K562 (cell line): ENCODE data around the gene ARF1. TPM values are rescaled to one million over a fixed set of nuclear protein-coding genes. Genes with fewer than 3 reads are reported as not detected.

ENCODE experiments used
- AFF1 ChIP-seq, 2 experiments: fragments of 450-650 bp; IDR thresholded peaks; 2 replicates each; pipeline ENCODE4 v1.6.1; 2018; ENCODE audit warnings: mild to moderate bottlenecking in 2 of 2, low read depth in 1 of 2; ENCODE audit not compliant: partially characterized antibody in 2 of 2
- CC2D1A ChIP-seq: fragments of 450-650 bp; IDR thresholded peaks from 2 replicates; pipeline ENCODE4 v1.6.1; 2017; ENCODE audit warnings: mild to moderate bottlenecking
- CREB3L1 ChIP-seq: fragments of 450-650 bp; IDR thresholded peaks from 2 replicates; pipeline ENCODE4 v1.6.1; 2014; ENCODE audit warnings: low read depth, mild to moderate bottlenecking, moderate library complexity, borderline replicate concordance
- FOXA1 ChIP-seq: fragments of 450-650 bp; IDR thresholded peaks from 2 replicates; pipeline ENCODE4 v1.6.1; 2016; ENCODE audit warnings: mild to moderate bottlenecking, borderline replicate concordance
- GATAD2A ChIP-seq: fragments of 450-650 bp; IDR thresholded peaks from 2 replicates; pipeline ENCODE4 v1.6.1; 2017
- KHSRP ChIP-seq: fragments of 450-650 bp; IDR thresholded peaks from 2 replicates; pipeline ENCODE4 v1.6.1; 2017
- NBN ChIP-seq: fragments of 450-650 bp; IDR thresholded peaks from 2 replicates; pipeline ENCODE4 v1.6.1; 2016; ENCODE audit warnings: low read depth, mild to moderate bottlenecking
- NCOA1 ChIP-seq: fragments of 450-650 bp; IDR thresholded peaks from 2 replicates; pipeline ENCODE4 v1.6.1; 2016; ENCODE audit warnings: low read depth
- RBBP5 ChIP-seq: fragments of 200-600 bp; sonication (generic); IDR thresholded peaks from 2 replicates; pipeline ENCODE4 v1.6.1; 2012; ENCODE audit warnings: borderline replicate concordance, mild to moderate bottlenecking, low read length, control low read depth, inconsistent platforms; ENCODE audit not compliant: insufficient read depth, poor library complexity, severe bottlenecking
- RBM14 ChIP-seq: fragments of 200-400 bp; formaldehyde crosslinking; IDR thresholded peaks from 2 replicates; pipeline ENCODE4 v1.6.1; 2018; ENCODE audit warnings: low read depth, mild to moderate bottlenecking, low read length, moderate library complexity, borderline replicate concordance; ENCODE audit not compliant: insufficient read depth
- STAG1 ChIP-seq: sonication (generic); formaldehyde crosslinking; IDR thresholded peaks from 2 replicates; pipeline ENCODE4 v1.5.0; 2020; ENCODE audit warnings: missing genetic modification reagents, borderline replicate concordance
- STAT5A ChIP-seq: IDR thresholded peaks from 2 replicates; pipeline ENCODE4 v1.6.1; 2012; ENCODE audit warnings: low read length, inconsistent platforms, borderline replicate concordance
- ZBTB7A ChIP-seq: IDR thresholded peaks from 2 replicates; pipeline ENCODE4 v1.6.1; 2011; ENCODE audit warnings: low read depth, mild to moderate bottlenecking, low read length, moderate library complexity, borderline replicate concordance; ENCODE audit not compliant: control insufficient read depth
- polyA plus RNA-seq, 8 experiments: library from polyadenylated mRNA; depleted of rRNA in 4 of 8; stranded (reverse) in 5 of 8; unstranded in 3 of 8; fragments of >200 nt; fragmentation: Nextera tagmentation in 2 of 8; fragmentation: Illumina TruSeq in 1 of 8; extraction: Ambion mirVana in 2 of 8; extraction: Trizol in 1 of 8; gene quantifications; 2 replicates each; pipeline versions ENCODE4 v1.2.1 to v1.2.3, GENCODE V29; 2011 to 2014; ENCODE audit warnings: inconsistent platforms in 1 of 8, missing spikeins in 1 of 8
- total RNA-seq, 7 experiments: library from RNA; depleted of rRNA in 6 of 7; stranded (reverse); fragments of >200 nt in 6 of 7; fragmentation: Illumina TruSeq in 2 of 7; extraction: Trizol in 2 of 7; gene quantifications; 2 replicates each; pipeline versions ENCODE4 v1.2.1 to v1.2.3, GENCODE V29; 2011 to 2021; ENCODE audit warnings: low replicate concordance in 1 of 7
- TF ChIP-seq, protein P1 (sequence below): fragments of 450-650 bp; IDR thresholded peaks from 2 replicates; pipeline ENCODE4 v1.6.1; 2018; ENCODE audit not compliant: partially characterized antibody
- TF ChIP-seq, protein P2 (sequence below): sonication (generic); formaldehyde crosslinking; IDR thresholded peaks from 2 replicates; pipeline ENCODE4 v1.8.1; 2023; ENCODE audit warnings: mild to moderate bottlenecking, missing genetic modification reagents, moderate library complexity

ARF1 gene
- total and polyA plus RNA-seq, 9 of the 15 experiments (the other 6 are each of a cell fraction or from before 2014, with no cell fraction given): 69.8 to 593 (median 325) TPM

DNA sequence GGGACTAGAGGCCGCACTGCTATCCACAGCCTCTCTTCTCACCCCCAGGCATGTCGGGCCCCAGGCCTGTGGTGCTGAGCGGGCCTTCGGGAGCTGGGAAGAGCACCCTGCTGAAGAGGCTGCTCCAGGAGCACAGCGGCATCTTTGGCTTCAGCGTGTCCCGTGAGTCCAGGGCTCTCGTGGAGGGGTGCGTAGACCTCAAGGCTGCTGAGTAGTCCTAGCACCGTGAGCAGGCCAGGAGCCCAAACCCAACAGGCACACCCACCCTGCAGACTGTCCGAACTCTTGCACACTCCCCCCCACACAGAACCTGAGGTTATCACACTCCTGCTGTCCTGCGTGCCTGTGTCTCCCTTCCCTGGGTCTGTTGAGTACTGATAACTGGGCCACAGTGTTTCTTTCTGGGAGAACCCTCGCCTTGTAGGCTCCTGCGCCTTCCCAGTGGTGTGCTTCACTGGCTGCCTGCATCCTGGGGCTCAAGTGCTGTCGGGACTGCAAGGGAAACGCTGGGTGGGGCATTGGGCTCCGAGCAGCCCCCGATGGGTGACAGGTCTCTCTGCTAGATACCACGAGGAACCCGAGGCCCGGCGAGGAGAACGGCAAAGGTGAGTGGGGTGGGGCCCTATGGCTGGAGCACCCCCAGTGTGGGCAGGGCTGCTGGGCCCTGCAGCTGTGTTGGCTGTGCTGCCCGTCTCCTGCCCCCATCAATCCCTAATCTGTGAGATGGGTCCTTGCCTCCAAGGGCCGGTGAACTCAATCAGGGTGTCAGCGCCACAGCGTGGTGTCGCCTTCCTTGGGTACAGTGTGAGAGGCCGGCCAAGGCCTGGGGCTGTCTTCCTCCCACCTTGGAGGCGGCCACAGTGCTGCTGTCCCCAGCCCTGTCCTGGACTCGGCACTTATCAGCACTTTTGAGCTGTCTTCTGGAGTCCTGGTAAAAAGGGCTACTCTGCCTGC lies 63.2 kb downstream of the ARF1 start (continued):
- TF ChIP-seq, protein P1, sequence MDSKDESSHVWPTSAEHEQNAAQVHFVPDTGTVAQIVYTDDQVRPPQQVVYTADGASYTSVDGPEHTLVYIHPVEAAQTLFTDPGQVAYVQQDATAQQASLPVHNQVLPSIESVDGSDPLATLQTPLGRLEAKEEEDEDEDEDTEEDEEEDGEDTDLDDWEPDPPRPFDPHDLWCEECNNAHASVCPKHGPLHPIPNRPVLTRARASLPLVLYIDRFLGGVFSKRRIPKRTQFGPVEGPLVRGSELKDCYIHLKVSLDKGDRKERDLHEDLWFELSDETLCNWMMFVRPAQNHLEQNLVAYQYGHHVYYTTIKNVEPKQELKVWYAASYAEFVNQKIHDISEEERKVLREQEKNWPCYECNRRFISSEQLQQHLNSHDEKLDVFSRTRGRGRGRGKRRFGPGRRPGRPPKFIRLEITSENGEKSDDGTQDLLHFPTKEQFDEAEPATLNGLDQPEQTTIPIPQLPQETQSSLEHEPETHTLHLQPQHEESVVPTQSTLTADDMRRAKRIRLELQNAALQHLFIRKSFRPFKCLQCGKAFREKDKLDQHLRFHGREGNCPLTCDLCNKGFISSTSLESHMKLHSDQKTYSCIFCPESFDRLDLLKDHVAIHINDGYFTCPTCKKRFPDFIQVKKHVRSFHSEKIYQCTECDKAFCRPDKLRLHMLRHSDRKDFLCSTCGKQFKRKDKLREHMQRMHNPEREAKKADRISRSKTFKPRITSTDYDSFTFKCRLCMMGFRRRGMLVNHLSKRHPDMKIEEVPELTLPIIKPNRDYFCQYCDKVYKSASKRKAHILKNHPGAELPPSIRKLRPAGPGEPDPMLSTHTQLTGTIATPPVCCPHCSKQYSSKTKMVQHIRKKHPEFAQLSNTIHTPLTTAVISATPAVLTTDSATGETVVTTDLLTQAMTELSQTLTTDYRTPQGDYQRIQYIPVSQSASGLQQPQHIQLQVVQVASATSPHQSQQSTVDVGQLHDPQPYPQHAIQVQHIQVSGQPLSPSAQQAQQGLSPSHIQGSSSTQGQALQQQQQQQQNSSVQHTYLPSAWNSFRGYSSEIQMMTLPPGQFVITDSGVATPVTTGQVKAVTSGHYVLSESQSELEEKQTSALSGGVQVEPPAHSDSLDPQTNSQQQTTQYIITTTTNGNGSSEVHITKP: peak; percentile 63
- TF ChIP-seq, protein P2, sequence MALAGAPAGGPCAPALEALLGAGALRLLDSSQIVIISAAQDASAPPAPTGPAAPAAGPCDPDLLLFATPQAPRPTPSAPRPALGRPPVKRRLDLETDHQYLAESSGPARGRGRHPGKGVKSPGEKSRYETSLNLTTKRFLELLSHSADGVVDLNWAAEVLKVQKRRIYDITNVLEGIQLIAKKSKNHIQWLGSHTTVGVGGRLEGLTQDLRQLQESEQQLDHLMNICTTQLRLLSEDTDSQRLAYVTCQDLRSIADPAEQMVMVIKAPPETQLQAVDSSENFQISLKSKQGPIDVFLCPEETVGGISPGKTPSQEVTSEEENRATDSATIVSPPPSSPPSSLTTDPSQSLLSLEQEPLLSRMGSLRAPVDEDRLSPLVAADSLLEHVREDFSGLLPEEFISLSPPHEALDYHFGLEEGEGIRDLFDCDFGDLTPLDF (CRISPR knock-in tag): 0 out of 2 replicates have a peak, but pooled peaks have one; percentile 67
- TF ChIP-seq CC2D1A: peak; percentile 80; the same call in 1 of the 2 replicates
- TF ChIP-seq NBN: peak; percentile 81; the same call in 1 of the 2 replicates
- TF ChIP-seq STAG1: no peak
- peak; percentile 69; the same call in 1 of the 2 replicates for TF ChIP-seq CREB3L1
- TF ChIP-seq RBBP5: peak; percentile 21
- no peak for TF ChIP-seq FOXA1
- TF ChIP-seq KHSRP: peak; percentile 60; the same call in 1 of the 2 replicates
- TF ChIP-seq AFF1 (IDR thresholded peaks at IDR 0.05; ENCODE audit: low read depth in 1 of 2, partially characterized antibody in 2 of 2): peak in 1 of 2 experiments; percentile 51
- TF ChIP-seq STAT5A: peak; percentile 89
- TF ChIP-seq NCOA1: peak; percentile 39; the same call in 1 of the 2 replicates
- TF ChIP-seq RBM14: 0 out of 2 replicates have a peak, but pooled peaks have one; percentile 18
- TF ChIP-seq ZBTB7A: peak; percentile 63; the same call in 1 of the 2 replicates
- TF ChIP-seq GATAD2A: peak; percentile 84
